SH-SY5Y (cell line): Measurements from ENCODE around the gene CTSE.

Experiments
- GATA2 ChIP-seq: IDR thresholded peaks from 2 replicates; pipeline ENCODE4 v1.6.1; 2011; ENCODE audit warnings: mild to moderate bottlenecking, low read depth, low read length
- GATA3 ChIP-seq: IDR thresholded peaks from 2 replicates; pipeline ENCODE4 v1.6.1; 2011; ENCODE audit warnings: low read depth, mild to moderate bottlenecking, low read length, moderate library complexity

- no peak for TF ChIP-seq GATA2
- TF ChIP-seq GATA3: no peak
Measured at GRCh38 chr1:206003854-206004800, 19.6 kb downstream of the CTSE start.
